ENCODE measurements around the gene FEZF2.

FEZF2 gene

DNA sequence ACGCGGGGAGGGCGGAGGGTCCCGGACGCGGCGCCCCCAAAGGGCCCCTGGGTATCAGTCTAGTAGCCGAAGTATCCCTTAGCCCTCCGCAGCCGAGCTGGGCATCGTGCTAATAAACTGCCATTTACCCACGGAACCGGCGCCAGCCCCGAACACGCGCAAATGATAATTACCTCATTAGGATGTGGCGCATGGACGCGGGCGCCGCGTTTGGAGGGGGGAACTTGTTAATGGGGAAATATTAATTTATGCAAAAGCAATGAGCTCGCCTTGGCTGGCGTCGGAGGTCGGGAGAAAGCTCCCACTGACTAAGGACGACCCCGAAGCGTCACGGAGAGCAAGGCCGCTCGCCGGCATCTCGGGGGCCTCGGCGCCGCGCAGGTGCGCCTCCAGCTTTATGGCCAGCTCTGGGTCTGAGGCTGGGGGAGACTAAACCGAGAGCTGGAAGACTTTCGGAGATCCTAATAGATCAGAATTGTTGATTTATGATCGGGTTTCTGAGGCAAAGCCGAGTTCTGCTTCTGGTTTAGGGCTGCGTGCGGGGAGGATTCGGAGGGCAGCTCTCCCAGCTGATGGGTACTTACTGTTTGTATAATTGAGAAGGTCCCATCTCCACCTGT is 474 bp upstream of the FEZF2 start:
- H3K4me3 ChIP-seq (ENCODE audit: low read length), result no peak overlapping the region
- no peak for DNase-seq (ENCODE audit: low read depth)
- TF ChIP-seq, protein P1, sequence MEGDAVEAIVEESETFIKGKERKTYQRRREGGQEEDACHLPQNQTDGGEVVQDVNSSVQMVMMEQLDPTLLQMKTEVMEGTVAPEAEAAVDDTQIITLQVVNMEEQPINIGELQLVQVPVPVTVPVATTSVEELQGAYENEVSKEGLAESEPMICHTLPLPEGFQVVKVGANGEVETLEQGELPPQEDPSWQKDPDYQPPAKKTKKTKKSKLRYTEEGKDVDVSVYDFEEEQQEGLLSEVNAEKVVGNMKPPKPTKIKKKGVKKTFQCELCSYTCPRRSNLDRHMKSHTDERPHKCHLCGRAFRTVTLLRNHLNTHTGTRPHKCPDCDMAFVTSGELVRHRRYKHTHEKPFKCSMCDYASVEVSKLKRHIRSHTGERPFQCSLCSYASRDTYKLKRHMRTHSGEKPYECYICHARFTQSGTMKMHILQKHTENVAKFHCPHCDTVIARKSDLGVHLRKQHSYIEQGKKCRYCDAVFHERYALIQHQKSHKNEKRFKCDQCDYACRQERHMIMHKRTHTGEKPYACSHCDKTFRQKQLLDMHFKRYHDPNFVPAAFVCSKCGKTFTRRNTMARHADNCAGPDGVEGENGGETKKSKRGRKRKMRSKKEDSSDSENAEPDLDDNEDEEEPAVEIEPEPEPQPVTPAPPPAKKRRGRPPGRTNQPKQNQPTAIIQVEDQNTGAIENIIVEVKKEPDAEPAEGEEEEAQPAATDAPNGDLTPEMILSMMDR (conservative IDR thresholded peaks at IDR 0.05; ENCODE audit: low read depth, low read length), result no peak

DNA sequence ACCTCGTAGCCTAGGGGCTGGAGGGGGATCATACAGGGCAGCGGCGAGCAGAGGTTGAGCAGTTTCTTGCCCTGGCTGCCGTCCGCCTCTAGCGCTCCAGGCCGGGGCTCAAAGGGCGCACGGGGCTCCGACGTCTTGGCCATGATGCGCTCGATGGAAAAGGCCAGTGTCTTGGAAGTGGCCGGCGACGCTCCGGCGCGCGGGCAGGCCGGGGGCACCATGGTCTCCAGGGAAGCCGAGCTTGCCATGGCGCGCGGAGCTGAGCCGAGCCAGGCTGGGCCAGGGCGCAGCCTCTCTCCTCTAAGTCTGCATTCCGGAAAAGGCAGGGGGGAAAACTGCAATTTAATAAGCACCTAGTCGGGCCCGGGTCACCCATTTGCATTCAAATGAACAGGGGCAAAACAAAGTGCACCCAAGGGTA is 719 bp downstream of the FEZF2 start:
- no peak for DNase-seq (ENCODE audit: low read depth)
- H3K4me3 ChIP-seq (ENCODE audit: low read length), result no peak overlapping the region

DNA sequence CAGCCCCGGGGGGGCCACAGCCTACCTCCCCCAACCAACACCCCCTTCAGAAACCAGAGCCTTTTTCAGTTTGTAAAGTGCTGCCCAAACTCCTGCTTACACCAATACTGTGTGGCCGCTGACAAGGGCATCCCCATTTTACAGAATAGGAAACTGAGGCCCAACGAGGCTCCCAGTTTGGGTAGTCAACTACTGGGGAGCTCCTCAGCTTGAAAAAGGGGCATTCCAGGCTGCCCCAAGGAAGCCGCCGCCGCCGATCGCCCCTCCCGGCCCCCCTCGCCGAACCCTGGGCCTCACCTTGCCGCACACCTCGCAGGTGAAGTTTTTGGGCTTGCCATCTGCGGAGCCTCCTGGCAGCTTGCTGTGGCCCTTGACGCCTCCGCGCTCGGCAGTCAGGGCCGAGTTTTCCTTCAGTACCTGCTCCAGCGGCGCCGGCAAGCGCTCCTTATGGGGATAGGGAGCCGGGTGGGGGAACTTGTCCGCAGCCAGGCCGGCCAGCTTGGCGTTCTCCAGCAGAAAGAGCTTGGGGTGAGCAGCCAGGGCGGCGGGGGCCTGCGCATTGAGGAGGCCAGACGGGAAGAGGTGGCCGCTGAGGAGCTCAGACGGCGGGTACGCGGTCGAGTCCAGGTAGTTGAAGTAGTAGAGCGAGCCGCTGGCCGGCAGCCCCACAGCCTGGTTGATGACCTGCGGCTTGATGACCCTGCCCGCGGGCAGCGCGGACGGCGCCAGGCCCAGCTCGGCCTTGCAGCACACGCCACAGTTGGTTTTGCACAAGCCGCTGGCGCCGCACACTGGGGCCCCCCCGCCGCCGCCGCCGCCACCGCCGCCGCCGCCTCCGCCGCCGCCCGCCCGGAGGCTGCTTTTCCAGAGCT is 1.4 kb downstream of the FEZF2 start:
- TF ChIP-seq, protein P1 (conservative IDR thresholded peaks at IDR 0.05; ENCODE audit: low read depth, low read length), result no peak
- DNase-seq (ENCODE audit: low read depth), result no peak
- no peak overlapping the region for H3K4me3 ChIP-seq (ENCODE audit: low read length)

More for the DNA sequence above, 719 bp downstream of the FEZF2 start:
- TF ChIP-seq, protein P1 (conservative IDR thresholded peaks at IDR 0.05; ENCODE audit: low read depth, low read length), result no peak

DNA sequence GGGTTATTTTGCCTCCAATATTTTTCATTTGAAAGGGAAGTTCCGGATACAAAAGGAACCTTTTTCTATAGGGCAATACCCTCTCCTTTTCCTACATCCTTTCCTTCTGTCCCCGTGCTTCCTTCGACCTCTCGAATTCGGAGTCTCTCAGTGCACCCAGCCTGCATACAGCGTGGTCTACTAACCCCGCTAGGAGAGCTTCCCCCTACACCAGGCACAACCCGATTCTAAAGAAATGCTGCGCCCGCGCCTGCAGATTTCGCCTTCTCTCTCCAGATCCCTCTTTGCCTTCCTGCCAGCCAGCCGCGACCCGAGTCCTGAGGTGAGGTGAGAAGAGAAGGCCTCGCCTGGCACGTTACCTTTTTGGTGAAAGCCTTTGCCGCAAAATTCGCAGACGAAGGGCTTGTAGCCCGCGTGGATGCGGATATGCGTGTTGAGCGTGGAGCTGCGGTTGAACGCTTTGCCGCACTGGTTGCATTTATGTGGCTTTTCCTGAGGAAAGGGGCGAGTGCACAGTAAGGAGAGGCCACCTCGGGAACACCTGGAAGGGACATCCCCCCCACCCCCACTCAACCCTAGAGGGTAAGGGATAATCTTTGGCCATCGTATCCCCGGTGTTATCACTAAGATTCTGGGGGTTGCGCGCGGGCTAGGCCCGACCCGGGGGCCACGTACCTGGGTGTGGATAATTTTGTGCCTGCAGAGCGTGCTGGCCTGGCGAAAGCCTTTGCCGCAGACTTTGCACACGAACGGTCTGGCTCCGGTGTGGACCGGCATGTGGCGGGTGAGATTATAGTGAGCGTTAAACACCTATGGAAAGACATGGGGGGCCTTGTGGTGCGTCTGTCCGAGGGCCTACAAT is 2.3 kb downstream of the FEZF2 start:
- H3K4me3 ChIP-seq (ENCODE audit: low read length), result no peak overlapping the region
- TF ChIP-seq, protein P1 (conservative IDR thresholded peaks at IDR 0.05; ENCODE audit: low read depth, low read length), result no peak
- DNase-seq (ENCODE audit: low read depth), result no peak

DNA sequence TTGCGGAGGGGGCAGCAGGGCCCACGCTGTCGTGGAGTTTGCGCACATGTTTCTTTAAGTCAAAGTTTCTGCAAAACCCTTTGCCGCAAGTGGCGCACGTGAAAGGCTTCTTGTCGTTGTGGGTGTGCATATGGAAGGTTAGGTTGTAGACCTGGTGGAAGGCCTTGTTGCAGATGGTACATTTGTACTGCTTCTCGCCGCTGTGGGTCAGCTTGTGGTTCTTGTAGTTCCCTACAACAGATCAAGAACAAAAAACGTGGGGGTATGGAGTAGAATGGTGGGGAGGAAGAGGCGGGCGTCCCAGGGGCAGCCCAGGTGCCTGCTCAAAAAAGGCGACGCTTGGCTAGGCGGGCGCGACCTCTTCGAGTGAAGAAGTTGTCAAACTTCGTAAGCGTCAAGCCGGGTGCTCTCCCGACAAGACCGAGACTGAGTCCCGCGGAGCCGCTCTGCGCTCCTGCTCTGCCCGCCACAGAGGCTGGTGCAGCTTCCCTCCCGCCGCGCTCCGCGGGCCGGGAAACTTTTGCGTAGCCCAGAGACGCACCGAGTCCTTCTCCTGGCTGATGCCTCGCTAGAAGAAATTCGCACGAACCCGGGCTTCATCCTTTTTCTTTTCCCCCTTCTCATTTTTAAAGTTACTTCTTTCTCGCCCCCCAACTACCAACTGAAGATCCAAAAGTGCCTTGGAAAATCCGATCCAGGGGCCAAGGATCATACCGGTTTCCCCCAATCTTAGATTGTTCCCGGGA is 3.1 kb downstream of the FEZF2 start:
- TF ChIP-seq, protein P1 (conservative IDR thresholded peaks at IDR 0.05; ENCODE audit: low read depth, low read length), result no peak
- no peak overlapping the region for H3K4me3 ChIP-seq (ENCODE audit: low read length)
- no peak for DNase-seq (ENCODE audit: low read depth)

DNA sequence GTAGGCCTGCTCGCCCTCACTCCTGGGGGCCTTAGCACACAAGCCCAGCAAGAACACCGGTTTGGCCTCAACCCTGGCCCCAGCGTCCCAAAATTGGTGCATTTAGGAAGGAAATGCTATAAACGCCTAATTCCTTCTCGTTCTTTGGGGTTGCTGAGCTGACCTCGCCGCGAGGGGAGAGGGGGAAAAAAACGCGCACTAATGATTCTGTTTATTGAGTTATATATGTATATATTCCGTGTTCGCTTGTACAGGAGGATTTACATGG is 3.9 kb downstream of the FEZF2 start:
- H3K4me3 ChIP-seq (ENCODE audit: low read length), result no peak overlapping the region
- TF ChIP-seq, protein P1 (conservative IDR thresholded peaks at IDR 0.05; ENCODE audit: low read depth, low read length), result no peak
- DNase-seq (ENCODE audit: low read depth), result no peak

Measured in retinal pigment epithelial cell (primary cell).